Body of pancreas (tissue), 4 donors: ENCODE data around the gene SIM1.

Experiments
- POLR2A ChIP-seq, 3 donors: fragments of 450-650 bp; IDR thresholded peaks; one replicate each; pipeline ENCODE4 v1.6.1; 2016; ENCODE audit warnings: antibody characterized with exemption in 3 of 3, mild to moderate bottlenecking in 2 of 3
- TF ChIP-seq, protein P1 (sequence below), 7 experiments: fragments of 450-650 bp in 4 of 7; fragments of 200-600 bp in 3 of 7; sonication (generic) in 3 of 7; IDR thresholded peaks; one replicate each; pipeline ENCODE4 v1.5.1; 2016 to 2019; ENCODE audit warnings: antibody characterized with exemption in 7 of 7

DNA sequence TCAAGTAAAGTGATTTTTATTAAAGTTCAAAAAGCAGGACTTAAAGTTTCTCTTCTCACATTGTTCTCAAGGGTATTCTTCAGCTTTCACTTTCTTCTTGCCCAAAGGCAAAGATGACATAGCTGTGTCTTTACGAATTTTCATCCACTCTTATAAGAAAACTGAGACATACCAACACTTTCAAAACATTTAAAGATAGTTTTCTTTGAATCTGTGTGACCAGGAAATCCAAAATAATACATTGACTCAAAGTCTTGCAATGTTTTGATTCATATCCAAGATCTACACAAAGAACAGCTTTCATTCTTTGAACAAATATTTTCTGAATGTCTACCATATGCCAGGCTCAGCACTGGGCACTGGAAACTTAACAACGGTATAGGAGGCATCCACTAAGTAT lies 117.9 kb downstream of the SIM1 start:
- TF ChIP-seq, protein P1, sequence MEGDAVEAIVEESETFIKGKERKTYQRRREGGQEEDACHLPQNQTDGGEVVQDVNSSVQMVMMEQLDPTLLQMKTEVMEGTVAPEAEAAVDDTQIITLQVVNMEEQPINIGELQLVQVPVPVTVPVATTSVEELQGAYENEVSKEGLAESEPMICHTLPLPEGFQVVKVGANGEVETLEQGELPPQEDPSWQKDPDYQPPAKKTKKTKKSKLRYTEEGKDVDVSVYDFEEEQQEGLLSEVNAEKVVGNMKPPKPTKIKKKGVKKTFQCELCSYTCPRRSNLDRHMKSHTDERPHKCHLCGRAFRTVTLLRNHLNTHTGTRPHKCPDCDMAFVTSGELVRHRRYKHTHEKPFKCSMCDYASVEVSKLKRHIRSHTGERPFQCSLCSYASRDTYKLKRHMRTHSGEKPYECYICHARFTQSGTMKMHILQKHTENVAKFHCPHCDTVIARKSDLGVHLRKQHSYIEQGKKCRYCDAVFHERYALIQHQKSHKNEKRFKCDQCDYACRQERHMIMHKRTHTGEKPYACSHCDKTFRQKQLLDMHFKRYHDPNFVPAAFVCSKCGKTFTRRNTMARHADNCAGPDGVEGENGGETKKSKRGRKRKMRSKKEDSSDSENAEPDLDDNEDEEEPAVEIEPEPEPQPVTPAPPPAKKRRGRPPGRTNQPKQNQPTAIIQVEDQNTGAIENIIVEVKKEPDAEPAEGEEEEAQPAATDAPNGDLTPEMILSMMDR (IDR thresholded peaks at IDR 0.05): no peak
- TF ChIP-seq POLR2A (IDR thresholded peaks at IDR 0.05): no peak
